Erythroblast (primary cell): ENCODE results near the gene CEP162.

ENCODE experiments used
- GATA1 ChIP-seq: IDR thresholded peaks from 2 replicates; pipeline ENCODE4 v1.6.1; 2011; ENCODE audit warnings: low read depth, mild to moderate bottlenecking, control low read depth, low read length, moderate library complexity
- POLR2A ChIP-seq: IDR thresholded peaks from 2 replicates; pipeline ENCODE4 v1.6.1; 2011; ENCODE audit warnings: mild to moderate bottlenecking, low read length

DNA sequence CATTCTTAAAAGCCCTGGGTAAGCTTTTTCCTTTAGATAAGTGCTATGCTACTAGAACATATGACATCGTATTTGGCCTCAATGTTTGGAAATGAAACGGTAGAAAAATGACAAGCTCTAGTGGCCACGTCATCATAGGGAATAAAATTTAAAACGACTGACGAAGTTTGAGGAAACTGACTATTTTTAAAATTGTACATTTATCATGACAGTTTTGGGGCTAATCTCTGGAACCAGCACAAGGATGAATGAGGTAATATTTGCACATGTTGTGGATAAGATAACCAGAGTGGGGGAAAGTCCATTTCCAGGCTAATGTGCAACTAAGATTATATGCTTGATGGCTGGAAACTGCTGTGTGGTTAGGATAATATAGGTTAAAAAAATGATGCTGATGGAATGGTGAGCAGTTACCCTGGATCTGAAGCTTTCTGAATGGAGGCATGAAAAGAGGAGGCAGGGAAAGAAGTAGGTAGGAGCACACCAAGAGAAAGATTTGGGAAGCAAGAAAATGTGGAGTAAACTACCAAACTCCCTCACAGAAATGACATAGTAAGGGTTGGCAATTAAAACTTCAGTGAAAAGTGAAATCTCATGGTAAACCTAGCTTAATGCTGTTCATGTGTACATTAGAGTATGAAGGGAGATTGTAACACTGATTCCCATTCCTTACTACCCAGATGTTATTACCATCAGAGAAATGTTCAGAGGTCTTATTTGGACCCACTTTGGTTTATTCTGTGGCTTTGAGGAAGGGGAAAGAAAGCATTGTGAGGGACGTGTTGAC is 42.7 kb upstream of the CEP162 start:
- TF ChIP-seq POLR2A, result peak; percentile 44
- no peak for TF ChIP-seq GATA1
